Activated CD4-positive, CD25-positive, alpha-beta regulatory T cell treated with anti-CD3 and anti-CD28 coated beads, Interleukin-2, amount 50 U/mL, for 24 hours (primary cell): ENCODE measurements around the gene TBRG4.

Experiments used
- ATAC-seq, 2 donors: fragments of 150-1000 bp; cut with Tn5 transposase; one replicate each; pipeline ENCODE4 v1.10.0; 2021; ENCODE audit warnings: mild to moderate bottlenecking in 1 of 2, moderate library complexity in 1 of 2

TBRG4 gene

DNA sequence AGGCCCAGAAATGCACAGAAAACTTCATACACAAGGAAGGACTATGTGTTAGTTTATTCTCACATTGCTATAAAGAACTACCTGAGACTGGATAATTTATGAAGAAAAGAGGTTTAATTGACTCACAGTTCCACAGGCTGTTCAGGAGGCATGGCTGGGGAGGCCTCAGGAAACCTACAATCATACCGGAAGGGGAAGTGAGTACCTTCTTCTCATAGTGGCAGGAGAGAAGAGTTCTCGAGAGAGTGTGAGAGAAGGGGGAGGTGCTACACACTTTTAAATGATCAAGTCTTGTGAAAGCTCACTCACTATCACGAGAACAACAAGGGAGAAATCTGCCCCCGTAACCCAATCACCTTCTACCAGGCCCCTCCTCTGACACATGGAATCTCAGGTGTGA, 29.3 kb upstream of the TBRG4 start:
- no peak for ATAC-seq

- ATAC-seq, result no peak
These were observed 27.2 kb upstream of the TBRG4 start for GRCh38 chr7:45138433-45139267.

DNA sequence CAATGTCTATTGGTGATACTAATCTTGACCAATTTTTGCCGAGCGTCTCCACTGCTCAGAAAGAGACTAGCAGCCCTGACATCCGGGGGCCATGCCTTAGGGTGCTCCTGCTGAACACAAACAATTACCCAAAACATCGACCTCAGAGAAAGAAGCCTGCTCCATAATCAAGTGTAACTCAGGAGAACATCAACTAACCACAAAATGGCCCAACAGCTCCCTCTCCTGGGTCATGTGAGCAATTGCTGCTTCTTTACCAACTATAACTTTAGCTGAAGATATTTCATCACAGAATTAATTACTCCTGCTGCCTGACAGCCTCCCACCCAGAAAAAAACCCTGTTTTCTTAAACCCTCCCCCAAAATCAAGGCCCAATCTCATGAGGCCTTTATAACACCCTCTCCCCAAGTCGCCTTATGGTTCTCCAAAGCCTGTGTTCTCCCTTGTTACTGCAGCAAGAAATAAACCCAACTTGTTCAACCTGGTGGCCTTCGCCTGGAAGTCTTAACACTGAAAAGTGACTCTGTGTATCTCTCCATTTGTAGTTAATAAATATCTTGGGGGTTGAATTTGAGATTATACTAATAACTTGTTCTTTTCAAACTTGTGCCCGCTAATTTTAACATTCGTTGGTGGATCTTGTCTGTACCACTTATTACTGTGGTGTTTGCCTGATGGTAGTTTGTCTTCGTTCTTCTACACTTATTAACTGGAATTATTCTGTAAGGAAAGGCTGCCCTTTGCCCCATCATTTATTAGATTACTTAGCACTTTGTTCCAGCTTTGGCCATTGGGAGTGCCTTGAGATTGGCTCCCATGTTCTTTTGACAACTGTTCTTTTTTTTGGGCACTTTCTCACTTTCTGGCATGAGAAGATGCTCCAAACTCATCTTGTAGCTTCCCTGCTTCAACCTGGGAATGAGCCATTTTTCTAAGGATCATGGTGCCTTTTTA, 24.9 kb upstream of the TBRG4 start:
- ATAC-seq, result peak; percentile 76 to 82

DNA sequence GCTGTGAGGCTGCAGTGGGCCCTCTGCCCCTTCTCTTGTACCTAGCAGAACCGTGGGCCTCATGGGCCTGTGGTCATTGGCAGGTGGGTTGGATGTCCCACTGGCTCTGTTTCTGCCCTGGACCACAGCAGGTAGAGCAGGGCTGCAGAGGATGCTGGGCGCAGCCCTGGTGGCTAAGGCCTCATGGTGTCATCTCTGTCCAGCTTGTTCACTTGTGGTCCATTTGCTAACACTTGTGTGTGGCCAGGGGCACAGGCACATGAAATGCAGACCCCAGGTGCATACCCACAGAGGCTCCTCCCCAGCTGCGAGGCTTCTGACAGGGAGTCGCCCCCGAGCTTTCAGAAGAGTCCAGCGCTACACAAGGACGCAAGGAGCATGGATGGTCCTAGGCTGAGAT, 22.4 kb upstream of the TBRG4 start:
- no peak for ATAC-seq

- no peak for ATAC-seq
These were observed 21.9 kb upstream of the TBRG4 start for GRCh38 chr7:45133352-45133751.

- ATAC-seq, result no peak
These were observed 21.3 kb upstream of the TBRG4 start for GRCh38 chr7:45132708-45133320.

- ATAC-seq, result no peak
These were observed 20.4 kb upstream of the TBRG4 start for GRCh38 chr7:45131891-45132290.

DNA sequence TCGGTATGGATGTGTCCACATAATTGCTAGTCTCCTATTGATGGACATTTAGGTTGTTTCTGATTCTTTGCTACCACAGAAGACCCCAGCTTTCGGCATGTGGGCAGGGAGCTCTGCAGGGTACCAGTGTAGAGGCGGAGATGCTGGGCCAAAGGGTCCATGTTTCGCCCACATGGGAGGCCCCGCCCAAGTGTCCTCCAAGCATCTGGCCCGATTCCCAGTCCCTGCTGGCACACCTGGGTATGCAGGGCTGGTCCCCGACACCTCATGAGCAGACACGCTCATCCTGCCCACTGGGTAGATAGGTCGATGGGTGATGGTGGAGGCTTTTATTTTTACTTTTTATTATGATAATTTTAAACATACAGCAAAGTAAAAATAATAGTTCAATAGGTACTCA, 19.4 kb upstream of the TBRG4 start:
- no peak for ATAC-seq

GRCh38 chr7:45129906-45130305, 18.4 kb upstream of the TBRG4 start:
- no peak for ATAC-seq

DNA sequence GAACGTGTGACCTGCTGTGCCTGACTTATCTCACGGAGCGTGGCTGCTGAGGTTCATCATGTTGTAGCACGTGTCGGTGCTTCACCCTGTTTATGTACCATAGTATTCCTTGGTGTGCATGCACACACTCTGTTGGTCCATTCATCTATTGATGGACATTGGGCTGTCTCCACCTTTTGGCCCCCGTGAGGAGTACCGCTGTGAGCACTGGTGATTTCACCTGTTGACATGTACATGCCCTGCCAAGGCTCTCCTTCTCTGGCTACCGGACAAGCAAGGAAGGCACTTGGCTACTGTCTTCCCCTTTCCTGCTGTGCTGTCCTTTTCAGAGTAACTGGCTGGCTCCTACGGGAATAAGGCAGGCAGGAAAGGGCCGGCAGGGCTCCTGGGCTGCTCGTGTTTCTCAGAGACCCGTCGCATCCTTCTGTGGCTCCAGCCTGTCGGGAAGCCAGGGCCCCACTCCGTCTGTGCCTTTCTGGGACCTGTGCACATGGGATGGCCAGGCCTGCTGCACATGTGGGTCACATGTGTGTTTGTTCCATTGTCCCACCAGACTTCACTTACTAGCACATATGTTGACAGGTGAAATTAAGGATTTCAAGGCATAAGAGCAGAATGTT, 17.8 kb upstream of the TBRG4 start:
- no peak for ATAC-seq

DNA sequence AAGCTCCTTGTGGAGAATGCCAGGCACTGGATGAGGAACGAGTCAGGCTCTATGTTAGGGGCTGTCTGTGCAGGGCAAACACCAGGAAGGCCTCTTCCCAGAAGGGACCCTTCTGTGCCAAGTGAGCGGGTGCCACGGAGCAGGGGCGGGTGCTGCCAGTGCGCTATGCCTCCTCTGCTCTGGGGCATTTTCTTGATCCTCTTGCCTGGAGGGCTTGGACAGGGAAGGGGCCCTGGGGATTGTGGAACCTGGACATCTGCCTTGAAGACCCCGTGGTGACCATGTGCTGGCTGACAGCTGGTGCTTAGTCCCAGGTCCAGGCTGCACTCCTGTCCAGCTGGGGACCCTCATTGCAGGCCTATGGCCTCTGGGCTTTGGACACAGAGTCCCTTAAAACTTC, 15.4 kb upstream of the TBRG4 start:
- no peak for ATAC-seq

DNA sequence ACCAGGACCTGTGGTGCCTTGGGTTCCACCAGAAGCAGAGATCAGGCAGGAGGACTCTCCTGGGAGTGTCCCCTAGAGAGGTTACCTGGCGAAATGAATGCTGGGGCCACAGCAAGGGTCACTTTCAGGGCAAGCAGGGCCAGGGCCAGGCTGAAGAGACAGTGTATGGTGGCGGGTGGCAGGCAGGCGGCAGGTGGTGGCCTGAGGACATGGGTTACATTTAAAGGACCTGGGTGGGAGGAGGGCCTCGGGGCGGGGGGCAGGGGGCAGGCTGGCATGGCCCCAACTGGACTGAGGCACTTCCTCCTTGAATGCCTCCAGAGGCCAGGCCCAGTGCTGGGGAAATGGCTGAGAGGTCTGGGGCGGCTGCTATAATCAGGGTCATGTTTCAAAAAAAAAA, 14.7 kb upstream of the TBRG4 start:
- no peak for ATAC-seq

DNA sequence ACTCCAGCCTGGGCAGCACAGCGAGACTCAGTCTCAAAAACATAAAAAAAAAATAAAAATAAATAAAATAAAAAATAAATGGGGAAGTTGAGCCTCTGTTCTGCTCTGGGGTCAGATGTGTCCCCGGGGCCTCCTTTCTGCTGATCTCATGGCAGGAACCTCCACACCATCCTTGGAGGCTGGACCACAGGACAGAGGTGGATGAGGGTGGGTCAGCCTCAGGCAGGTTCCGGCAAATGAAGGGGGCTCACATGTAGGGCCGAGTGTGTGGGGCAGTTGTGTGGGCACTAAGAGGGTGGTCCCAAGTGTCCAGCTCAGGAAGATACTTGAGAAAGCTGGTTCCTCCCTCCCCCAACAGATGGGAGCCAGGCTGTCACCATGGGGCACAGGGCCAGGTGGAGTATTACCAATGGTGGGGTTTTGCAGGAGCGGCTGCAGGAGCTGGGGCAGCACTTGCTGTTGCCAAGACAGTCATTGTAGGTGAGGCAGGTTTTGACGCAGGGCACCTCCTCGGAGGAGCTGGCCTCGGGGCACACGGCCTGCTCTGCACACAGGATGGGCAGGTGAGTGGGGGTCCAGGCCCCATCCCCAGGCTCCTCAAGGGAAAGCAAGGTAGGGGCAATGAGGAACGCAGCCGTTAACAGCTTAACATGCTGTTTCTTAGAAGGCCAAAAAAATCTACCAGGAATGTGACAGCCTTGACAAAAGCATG, 13.9 kb upstream of the TBRG4 start:
- no peak for ATAC-seq

DNA sequence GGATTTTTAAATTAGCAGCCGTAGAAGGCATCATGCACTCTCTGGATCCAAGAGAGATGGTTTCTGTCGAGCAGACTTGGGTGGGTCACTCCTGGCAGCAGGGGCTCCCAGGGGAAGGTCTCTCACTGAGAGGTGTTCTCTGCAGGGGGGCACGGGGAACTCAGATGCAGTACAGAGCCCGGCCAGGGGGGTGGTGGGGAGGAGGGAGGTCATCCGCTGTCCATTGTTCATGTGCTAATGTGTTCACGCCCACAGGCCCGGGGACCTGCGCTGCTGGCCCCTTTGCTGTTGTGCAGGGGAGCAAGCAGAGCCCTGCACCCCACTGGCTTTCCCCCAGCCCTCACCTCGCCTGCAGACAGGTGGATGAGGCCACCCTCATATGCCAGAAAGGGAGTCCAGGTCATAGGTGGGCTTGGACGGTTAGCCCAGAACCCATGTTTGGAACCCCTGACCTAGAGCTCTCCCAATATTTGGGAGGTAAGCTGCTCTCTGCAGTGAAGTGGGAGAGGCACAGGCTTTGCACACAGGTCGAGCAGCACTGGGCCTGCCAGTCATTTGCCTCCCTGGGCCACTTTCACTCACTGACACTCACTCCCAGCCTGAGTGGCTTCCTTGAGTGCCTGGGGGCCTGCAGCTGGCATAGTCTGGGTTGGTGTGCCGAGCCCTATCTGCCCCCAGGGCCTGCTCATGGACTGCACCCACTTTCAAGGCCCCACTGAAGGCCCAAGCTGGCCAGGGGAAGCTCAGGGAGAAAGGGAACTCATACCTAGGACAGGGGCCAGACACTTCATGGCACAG, 12.6 kb upstream of the TBRG4 start:
- no peak for ATAC-seq

- no peak for ATAC-seq
These were observed 11.7 kb upstream of the TBRG4 start for GRCh38 chr7:45122975-45123860.

GRCh38 chr7:45119550-45119949, 8.1 kb upstream of the TBRG4 start:
- no peak for ATAC-seq

GRCh38 chr7:45118889-45119331, 7.4 kb upstream of the TBRG4 start:
- ATAC-seq, result no peak

GRCh38 chr7:45118292-45118691, 6.8 kb upstream of the TBRG4 start:
- ATAC-seq, result no peak

GRCh38 chr7:45117582-45117981, 6.1 kb upstream of the TBRG4 start:
- ATAC-seq, result no peak

DNA sequence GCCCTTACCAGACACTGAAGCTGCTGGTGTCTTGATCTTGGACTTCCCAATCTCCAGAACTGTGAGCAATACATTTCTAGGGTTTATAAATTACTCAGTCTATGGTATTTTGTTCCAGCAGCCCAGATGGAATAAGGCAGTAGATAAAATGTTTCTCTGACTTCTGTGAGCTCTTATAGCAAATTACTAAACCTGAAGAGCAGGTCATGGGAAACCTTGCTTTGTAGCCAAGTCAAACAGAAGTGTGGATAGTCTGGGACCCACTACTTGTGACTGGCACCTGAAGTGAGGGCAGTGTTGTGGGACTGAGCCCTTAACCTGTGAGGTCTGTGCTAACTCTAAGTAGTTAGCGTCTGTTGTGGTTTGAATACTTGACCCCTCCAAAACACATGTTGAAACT, 4.6 kb upstream of the TBRG4 start:
- ATAC-seq, result no peak
